Measurements from ENCODE around the gene R3HDM4. TPM values are rescaled to one million over a fixed set of nuclear protein-coding genes. Genes with fewer than 3 reads are reported as not detected.

The R3HDM4 gene
- total and polyA plus RNA-seq, 10 of the 15 experiments (the other 5 are each of a cell fraction or from before 2014, with no cell fraction given): 1.3 to 65.8 (median 27.7) TPM

DNA sequence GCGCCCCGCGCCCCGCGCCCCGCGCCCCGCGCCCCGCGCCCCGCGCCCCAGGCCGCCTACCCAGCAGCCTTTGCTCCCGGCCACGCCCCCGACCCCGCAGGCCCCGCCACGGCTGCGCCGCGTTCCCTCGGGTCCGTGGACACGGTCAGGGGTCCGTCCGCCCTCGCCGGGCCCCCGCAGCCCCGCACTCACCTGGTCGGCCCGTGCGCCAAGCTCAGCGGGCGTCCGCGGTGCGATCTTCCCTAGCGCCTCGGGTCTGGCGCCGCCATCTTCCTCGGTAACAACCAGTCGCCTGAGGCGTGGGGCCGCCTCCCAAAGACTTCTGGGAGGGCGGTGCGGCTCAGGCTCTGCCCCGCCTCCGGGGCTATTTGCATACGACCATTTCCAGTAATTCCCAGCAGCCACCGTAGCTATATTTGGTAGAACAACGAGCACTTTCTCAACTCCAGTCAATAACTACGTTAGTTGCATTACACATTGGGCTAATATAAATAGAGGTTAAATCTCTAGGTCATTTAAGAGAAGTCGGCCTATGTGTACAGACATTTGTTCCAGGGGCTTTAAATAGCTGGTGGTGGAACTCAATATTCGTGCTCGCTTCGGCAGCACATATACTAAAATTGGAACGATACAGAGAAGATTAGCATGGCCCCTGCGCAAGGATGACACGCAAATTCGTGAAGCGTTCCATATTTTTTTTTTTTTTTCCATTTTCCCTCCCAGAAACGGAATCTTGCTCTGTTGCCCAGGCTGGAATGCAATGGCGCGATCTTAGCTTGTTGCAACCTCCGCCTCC is 19.9 kb downstream of the R3HDM4 start, which contains the start of the genes MED16 and RNU6-9 (continued):
- TF ChIP-seq MEF2A (IDR thresholded peaks at IDR 0.05; ENCODE audit: insufficient read depth, low read depth, low read length) (0 out of 2 replicates have a peak, but pooled peaks have one; percentile 27), ZNF217 (IDR thresholded peaks at IDR 0.05) (no peak), E2F4 (IDR thresholded peaks at IDR 0.05; ENCODE audit: low read depth, low read length) (no peak), SMAD1 (IDR thresholded peaks at IDR 0.05; ENCODE audit: low read depth, partially characterized antibody) (no peak), CEBPB (IDR thresholded peaks at IDR 0.05; ENCODE audit: borderline replicate concordance in 1 of 2, low read depth in 2 of 2, low read length in 2 of 2) (no peak), TCF12 (IDR thresholded peaks at IDR 0.05; ENCODE audit: low read depth, low read length) (no peak), EZH2 (IDR thresholded peaks at IDR 0.05; ENCODE audit: borderline replicate concordance, control insufficient read depth, low read depth, low read length) (no peak), RELA (IDR thresholded peaks at IDR 0.05; ENCODE audit: borderline replicate concordance, partially characterized antibody) (peak; percentile 48), CHD1 (IDR thresholded peaks at IDR 0.05; ENCODE audit: low read depth, low read length) (no peak), POLR2A (IDR thresholded peaks at IDR 0.05; ENCODE audit: low read depth, low read length) (peak; percentile 89), RFX5 (IDR thresholded peaks at IDR 0.05; ENCODE audit: low read depth, low read length) (no peak), CHD4 (IDR thresholded peaks at IDR 0.05) (no peak), ZSCAN29 (IDR thresholded peaks at IDR 0.05) (peak; percentile 93), RB1 (IDR thresholded peaks at IDR 0.05; ENCODE audit: borderline replicate concordance) (peak; percentile 84; the same call in 1 of the 2 replicates), ZNF207 (IDR thresholded peaks at IDR 0.05; ENCODE audit: borderline replicate concordance) (peak; percentile 89), CBX3 (IDR thresholded peaks at IDR 0.05; ENCODE audit: borderline replicate concordance, low read depth) (no peak)
- TF ChIP-seq, protein P1, sequence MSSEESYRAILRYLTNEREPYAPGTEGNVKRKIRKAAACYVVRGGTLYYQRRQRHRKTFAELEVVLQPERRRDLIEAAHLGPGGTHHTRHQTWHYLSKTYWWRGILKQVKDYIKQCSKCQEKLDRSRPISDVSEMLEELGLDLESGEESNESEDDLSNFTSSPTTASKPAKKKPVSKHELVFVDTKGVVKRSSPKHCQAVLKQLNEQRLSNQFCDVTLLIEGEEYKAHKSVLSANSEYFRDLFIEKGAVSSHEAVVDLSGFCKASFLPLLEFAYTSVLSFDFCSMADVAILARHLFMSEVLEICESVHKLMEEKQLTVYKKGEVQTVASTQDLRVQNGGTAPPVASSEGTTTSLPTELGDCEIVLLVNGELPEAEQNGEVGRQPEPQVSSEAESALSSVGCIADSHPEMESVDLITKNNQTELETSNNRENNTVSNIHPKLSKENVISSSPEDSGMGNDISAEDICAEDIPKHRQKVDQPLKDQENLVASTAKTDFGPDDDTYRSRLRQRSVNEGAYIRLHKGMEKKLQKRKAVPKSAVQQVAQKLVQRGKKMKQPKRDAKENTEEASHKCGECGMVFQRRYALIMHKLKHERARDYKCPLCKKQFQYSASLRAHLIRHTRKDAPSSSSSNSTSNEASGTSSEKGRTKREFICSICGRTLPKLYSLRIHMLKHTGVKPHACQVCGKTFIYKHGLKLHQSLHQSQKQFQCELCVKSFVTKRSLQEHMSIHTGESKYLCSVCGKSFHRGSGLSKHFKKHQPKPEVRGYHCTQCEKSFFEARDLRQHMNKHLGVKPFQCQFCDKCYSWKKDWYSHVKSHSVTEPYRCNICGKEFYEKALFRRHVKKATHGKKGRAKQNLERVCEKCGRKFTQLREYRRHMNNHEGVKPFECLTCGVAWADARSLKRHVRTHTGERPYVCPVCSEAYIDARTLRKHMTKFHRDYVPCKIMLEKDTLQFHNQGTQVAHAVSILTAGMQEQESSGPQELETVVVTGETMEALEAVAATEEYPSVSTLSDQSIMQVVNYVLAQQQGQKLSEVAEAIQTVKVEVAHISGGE (CRISPR knock-in tag; IDR thresholded peaks at IDR 0.05): no peak
- TF ChIP-seq, protein P2, sequence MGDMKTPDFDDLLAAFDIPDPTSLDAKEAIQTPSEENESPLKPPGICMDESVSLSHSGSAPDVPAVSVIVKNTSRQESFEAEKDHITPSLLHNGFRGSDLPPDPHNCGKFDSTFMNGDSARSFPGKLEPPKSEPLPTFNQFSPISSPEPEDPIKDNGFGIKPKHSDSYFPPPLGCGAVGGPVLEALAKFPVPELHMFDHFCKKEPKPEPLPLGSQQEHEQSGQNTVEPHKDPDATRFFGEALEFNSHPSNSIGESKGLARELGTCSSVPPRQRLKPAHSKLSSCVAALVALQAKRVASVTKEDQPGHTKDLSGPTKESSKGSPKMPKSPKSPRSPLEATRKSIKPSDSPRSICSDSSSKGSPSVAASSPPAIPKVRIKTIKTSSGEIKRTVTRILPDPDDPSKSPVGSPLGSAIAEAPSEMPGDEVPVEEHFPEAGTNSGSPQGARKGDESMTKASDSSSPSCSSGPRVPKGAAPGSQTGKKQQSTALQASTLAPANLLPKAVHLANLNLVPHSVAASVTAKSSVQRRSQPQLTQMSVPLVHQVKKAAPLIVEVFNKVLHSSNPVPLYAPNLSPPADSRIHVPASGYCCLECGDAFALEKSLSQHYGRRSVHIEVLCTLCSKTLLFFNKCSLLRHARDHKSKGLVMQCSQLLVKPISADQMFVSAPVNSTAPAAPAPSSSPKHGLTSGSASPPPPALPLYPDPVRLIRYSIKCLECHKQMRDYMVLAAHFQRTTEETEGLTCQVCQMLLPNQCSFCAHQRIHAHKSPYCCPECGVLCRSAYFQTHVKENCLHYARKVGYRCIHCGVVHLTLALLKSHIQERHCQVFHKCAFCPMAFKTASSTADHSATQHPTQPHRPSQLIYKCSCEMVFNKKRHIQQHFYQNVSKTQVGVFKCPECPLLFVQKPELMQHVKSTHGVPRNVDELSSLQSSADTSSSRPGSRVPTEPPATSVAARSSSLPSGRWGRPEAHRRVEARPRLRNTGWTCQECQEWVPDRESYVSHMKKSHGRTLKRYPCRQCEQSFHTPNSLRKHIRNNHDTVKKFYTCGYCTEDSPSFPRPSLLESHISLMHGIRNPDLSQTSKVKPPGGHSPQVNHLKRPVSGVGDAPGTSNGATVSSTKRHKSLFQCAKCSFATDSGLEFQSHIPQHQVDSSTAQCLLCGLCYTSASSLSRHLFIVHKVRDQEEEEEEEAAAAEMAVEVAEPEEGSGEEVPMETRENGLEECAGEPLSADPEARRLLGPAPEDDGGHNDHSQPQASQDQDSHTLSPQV (IDR thresholded peaks at IDR 0.05): no peak
- TF ChIP-seq, protein P3, sequence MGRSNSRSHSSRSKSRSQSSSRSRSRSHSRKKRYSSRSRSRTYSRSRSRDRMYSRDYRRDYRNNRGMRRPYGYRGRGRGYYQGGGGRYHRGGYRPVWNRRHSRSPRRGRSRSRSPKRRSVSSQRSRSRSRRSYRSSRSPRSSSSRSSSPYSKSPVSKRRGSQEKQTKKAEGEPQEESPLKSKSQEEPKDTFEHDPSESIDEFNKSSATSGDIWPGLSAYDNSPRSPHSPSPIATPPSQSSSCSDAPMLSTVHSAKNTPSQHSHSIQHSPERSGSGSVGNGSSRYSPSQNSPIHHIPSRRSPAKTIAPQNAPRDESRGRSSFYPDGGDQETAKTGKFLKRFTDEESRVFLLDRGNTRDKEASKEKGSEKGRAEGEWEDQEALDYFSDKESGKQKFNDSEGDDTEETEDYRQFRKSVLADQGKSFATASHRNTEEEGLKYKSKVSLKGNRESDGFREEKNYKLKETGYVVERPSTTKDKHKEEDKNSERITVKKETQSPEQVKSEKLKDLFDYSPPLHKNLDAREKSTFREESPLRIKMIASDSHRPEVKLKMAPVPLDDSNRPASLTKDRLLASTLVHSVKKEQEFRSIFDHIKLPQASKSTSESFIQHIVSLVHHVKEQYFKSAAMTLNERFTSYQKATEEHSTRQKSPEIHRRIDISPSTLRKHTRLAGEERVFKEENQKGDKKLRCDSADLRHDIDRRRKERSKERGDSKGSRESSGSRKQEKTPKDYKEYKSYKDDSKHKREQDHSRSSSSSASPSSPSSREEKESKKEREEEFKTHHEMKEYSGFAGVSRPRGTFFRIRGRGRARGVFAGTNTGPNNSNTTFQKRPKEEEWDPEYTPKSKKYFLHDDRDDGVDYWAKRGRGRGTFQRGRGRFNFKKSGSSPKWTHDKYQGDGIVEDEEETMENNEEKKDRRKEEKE (IDR thresholded peaks at IDR 0.05): no peak

All from GM12878 (cell line).